LNCaP clone FGC (cell line): ENCODE results near the gene LRP6.
"Not testable (repeated sequence)": the region's sequence is repeated elsewhere in the genome, so short reads cannot be mapped to it uniquely, and the experiment has no call there.

ENCODE experiments used
- DNase-seq: peaks from one replicate; pipeline ENCODE4 v3.0.0-alpha.2; 2011; ENCODE audit warnings: low read depth
- H3K4me3 ChIP-seq: 2 replicates; pipeline ENCODE4 v1.5.1; 2011; ENCODE audit warnings: mild to moderate bottlenecking, low read depth, low read length, control low read depth
- CTCF ChIP-seq: IDR thresholded peaks from 2 replicates; pipeline ENCODE4 v1.5.1; 2012; ENCODE audit warnings: mild to moderate bottlenecking; ENCODE audit not compliant: control insufficient read depth, insufficient read depth; ENCODE audit errors: extremely low read depth

LRP6 gene

GRCh38 chr12:12128670-12129069 is 138.2 kb downstream of the LRP6 start:
- no peak for DNase-seq
- TF ChIP-seq CTCF = no peak
- no peak overlapping the region for H3K4me3 ChIP-seq

- no peak overlapping the region for H3K4me3 ChIP-seq
Measured at GRCh38 chr12:12127304-12127703, 139.5 kb downstream of the LRP6 start.

GRCh38 chr12:12126551-12126950 is 140.3 kb downstream of the LRP6 start:
- DNase-seq = no peak
- no peak for TF ChIP-seq CTCF
- no peak overlapping the region for H3K4me3 ChIP-seq

More at GRCh38 chr12:12127304-12127703, 139.5 kb downstream of the LRP6 start:
- DNase-seq = no peak
- TF ChIP-seq CTCF = no peak

- H3K4me3 ChIP-seq = no peak overlapping the region
- DNase-seq = no peak
- no peak for TF ChIP-seq CTCF
Measured at GRCh38 chr12:12123036-12123604, 143.7 kb downstream of the LRP6 start.

GRCh38 chr12:12121061-12121460 is 145.8 kb downstream of the LRP6 start:
- no peak for TF ChIP-seq CTCF
- no peak overlapping the region for H3K4me3 ChIP-seq
- DNase-seq = no peak

- no peak for DNase-seq
- H3K4me3 ChIP-seq = no peak overlapping the region
- TF ChIP-seq CTCF = no peak
Measured at GRCh38 chr12:12116677-12117076, 150.2 kb downstream of the LRP6 start.

GRCh38 chr12:12115514-12115913 is 151.3 kb downstream of the LRP6 start:
- DNase-seq = no peak
- H3K4me3 ChIP-seq = no peak overlapping the region
- no peak for TF ChIP-seq CTCF

- H3K4me3 ChIP-seq, DNase-seq: not testable (repeated sequence)
Measured at GRCh38 chr12:12110923-12111555, 155.8 kb downstream of the LRP6 start.
